SKM-1 (cell line): ENCODE data around the gene CLOCK.

Experiments used
- DNase-seq: peaks from one replicate; lab custom pipeline; 2025; ENCODE audit not compliant: unreplicated experiment; lab: John Stamatoyannopoulos, UW

CLOCK gene

GRCh38 chr4:55385201-55385649, 161.5 kb downstream of the CLOCK start:
- no peak for DNase-seq

GRCh38 chr4:55382488-55383003, 164.2 kb downstream of the CLOCK start:
- DNase-seq, result no peak

- no peak for DNase-seq
These were observed 165.2 kb downstream of the CLOCK start for GRCh38 chr4:55381502-55381901.

- no peak for DNase-seq
These were observed 166.1 kb downstream of the CLOCK start for GRCh38 chr4:55380576-55380975.

- no peak for DNase-seq
These were observed 167.9 kb downstream of the CLOCK start for GRCh38 chr4:55378617-55379467.
